NT2/D1 (cell line): Measurements from ENCODE around the gene ENDOD1.

ENCODE experiments used
- SUZ12 ChIP-seq: IDR thresholded peaks from 2 replicates; pipeline ENCODE4 v1.6.1; 2011; ENCODE audit not compliant: insufficient read length, insufficient read depth; ENCODE audit errors: extremely low read depth
- YY1 ChIP-seq: IDR thresholded peaks from 2 replicates; pipeline ENCODE4 v1.6.1; 2011; ENCODE audit not compliant: insufficient read length, insufficient read depth

GRCh38 chr11:95067039-95067840, 22.4 kb upstream of the ENDOD1 start:
- TF ChIP-seq YY1 (no peak), SUZ12 (no peak)
